Measurements from ENCODE around the gene BTN3A1. TPM values are rescaled to one million over a fixed set of nuclear protein-coding genes. Genes with fewer than 3 reads are reported as not detected.
"Not testable (repeated sequence)": the region's sequence is repeated elsewhere in the genome, so short reads cannot be mapped to it uniquely, and the experiment has no call there.

BTN3A1 gene
- polyA plus RNA-seq, 1 experiment = 18.4 TPM

DNA sequence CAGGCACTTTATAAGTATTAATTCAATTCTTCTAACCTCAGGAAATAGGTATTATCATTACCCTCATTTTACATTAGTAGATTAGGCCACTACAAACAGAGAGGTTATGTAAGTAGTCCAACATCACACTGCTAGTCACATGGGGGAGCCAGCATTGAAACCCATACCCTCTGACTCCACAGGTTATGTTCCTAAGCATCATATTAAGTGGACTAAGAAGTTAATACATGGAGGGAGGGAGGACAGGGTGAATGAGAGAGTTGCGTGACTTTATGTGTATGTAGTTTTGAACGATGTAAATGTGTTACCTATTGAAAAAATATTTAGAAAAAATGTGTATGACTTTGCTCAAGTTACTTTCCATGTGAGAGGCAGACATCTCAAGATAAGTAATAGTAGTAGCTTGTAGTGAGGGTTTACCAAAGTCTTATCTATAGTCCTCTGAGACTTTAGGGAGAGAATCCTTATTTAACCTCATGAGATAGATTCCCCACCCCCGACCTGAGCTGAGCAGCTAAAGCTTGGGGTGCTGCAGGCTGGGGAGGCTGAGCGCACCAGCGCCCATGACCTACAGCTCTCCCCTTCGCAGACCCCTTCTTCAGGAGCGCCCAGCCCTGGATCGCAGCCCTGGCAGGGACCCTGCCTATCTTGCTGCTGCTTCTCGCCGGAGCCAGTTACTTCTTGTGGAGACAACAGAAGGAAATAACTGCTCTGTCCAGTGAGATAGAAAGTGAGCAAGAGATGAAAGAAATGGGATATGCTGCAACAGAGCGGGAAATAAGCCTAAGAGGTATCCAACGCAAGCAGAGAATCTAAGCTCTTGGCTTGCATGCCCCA, 29.5 kb upstream of the BTN3A1 start:
- no peak overlapping the region for H3K4me3 ChIP-seq (ENCODE audit: low read depth, low read length)
- CTCF ChIA-PET = no interaction called here
- H3K36me3 ChIP-seq (ENCODE audit: control insufficient read depth, insufficient read depth, low read length) = peaks cover 4% of the 10 kb centered on the region
- TF ChIP-seq, protein P1, sequence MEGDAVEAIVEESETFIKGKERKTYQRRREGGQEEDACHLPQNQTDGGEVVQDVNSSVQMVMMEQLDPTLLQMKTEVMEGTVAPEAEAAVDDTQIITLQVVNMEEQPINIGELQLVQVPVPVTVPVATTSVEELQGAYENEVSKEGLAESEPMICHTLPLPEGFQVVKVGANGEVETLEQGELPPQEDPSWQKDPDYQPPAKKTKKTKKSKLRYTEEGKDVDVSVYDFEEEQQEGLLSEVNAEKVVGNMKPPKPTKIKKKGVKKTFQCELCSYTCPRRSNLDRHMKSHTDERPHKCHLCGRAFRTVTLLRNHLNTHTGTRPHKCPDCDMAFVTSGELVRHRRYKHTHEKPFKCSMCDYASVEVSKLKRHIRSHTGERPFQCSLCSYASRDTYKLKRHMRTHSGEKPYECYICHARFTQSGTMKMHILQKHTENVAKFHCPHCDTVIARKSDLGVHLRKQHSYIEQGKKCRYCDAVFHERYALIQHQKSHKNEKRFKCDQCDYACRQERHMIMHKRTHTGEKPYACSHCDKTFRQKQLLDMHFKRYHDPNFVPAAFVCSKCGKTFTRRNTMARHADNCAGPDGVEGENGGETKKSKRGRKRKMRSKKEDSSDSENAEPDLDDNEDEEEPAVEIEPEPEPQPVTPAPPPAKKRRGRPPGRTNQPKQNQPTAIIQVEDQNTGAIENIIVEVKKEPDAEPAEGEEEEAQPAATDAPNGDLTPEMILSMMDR (IDR thresholded peaks at IDR 0.05; ENCODE audit: insufficient read depth, low read depth, low read length) = no peak
- DNase-seq (ENCODE audit: low read depth) = no peak
- POLR2A ChIA-PET = no interaction called here
- H3K27me3 ChIP-seq (ENCODE audit: control insufficient read depth, insufficient read depth, low read length) = no peaks in the 10 kb centered on the region

DNA sequence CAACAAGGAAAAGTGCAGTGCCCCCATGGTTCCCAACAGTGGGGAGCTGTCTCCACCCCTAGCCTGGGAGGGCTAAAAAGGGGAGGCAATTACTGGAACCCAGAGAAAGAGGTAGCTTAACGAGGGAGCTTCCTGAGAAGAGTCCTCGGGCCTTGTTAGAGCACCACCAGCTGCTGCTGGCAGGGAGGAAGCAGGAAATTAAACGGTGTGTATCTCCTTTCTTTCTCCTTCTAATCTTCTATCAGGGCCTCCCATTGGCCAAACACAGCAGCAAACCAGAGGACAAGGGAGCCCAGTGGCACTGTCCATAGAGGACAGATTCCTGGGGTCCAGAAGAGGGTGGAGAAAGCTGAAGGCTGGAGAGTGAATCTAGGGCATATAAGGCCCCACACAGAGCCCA, 26.8 kb upstream of the BTN3A1 start:
- H3K4me3 ChIP-seq (ENCODE audit: low read depth, low read length) = no peak overlapping the region
- TF ChIP-seq, protein P1 (IDR thresholded peaks at IDR 0.05; ENCODE audit: insufficient read depth, low read depth, low read length) = no peak
- CTCF ChIA-PET = interaction anchor here (1.5 kb wide), 1 partner anchor 13 kb away, joined by 4 read pairs; no protein-coding TSS in a partner anchor
- peaks cover 4% of the 10 kb centered on the region for H3K36me3 ChIP-seq (ENCODE audit: control insufficient read depth, insufficient read depth, low read length)
- H3K27me3 ChIP-seq (ENCODE audit: control insufficient read depth, insufficient read depth, low read length) = no peaks in the 10 kb centered on the region
- no peak for DNase-seq (ENCODE audit: low read depth)
- POLR2A ChIA-PET = no interaction called here

DNA sequence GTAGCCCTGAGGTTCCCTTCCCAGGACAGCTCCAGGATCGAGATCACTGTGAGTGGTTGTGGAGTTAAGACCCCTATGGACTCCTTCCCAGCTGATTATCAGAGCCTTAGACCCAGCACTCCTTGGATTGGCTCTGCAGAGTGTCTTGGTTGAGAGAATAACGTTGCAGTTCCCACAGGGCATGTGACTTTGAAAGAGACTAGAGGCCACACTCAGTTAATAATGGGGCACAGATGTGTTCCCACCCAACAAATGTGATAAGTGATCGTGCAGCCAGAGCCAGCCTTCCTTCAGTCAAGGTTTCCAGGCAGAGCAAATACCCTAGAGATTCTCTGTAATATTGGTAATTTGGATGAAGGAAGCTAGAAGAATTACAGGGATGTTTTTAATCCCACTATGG, 24.4 kb upstream of the BTN3A1 start:
- Histone ChIP-seq H3K36me3 (ENCODE audit: control insufficient read depth, insufficient read depth, low read length) (peaks cover 2% of the 10 kb centered on the region), H3K4me3 (ENCODE audit: low read depth, low read length) (no peak overlapping the region), H3K27me3 (ENCODE audit: control insufficient read depth, insufficient read depth, low read length) (no peaks in the 10 kb centered on the region)
- TF ChIP-seq, protein P1 (IDR thresholded peaks at IDR 0.05; ENCODE audit: insufficient read depth, low read depth, low read length) = no peak
- CTCF ChIA-PET = interaction anchor here (0.7 to 1.3 kb wide), 2 partner anchors 22 to 195 kb away, joined by 3 read pairs; no protein-coding TSS in a partner anchor
- POLR2A ChIA-PET = no interaction called here
- DNase-seq (ENCODE audit: low read depth) = no peak

DNA sequence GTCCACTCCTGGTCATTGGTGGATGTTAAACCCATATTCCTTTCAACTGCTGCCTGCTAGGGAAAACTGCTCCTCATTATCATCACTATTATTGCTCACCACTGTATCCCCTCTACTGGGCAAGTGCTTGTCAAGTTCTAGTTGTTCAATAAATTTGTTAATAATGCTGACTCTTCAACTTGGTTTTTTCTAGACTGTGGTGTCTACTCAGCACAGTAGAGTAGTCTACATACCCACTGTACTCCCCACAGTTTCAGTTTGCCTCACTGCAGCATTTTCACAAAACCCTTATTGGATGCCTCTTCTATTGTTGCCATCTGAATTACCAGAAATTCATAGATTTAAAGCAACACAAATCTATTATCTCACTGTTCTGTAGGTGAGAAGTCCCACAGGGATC, 23.9 kb upstream of the BTN3A1 start:
- H3K4me3 ChIP-seq (ENCODE audit: low read depth, low read length); H3K36me3 ChIP-seq (ENCODE audit: control insufficient read depth, insufficient read depth, low read length); POLR2A ChIA-PET; H3K27me3 ChIP-seq (ENCODE audit: control insufficient read depth, insufficient read depth, low read length); DNase-seq (ENCODE audit: low read depth): not testable (repeated sequence)
- CTCF ChIA-PET = interaction anchor here (1.3 kb wide), 1 partner anchor 22 kb away, joined by 3 read pairs; no protein-coding TSS in a partner anchor

DNA sequence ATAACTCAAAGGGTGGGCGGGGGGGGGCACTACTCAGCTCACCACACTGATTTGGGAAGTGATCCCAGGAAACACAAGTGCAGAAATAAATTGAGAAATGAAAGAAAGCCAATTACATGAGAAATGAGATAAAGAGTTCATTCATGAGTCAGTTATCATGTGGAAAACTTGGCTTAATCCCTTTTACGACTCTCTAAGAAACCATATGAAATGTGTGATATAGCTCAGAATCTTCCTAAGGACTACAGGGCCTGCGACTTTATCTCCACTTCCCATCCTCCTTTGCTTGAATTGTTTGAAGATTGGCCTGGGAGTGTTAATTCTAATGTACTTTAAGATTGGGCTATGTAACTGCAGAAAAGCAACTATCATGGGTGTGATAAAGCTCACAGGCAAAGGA, 22.8 kb upstream of the BTN3A1 start:
- ChIA-PET POLR2A (no interaction called here), CTCF (no interaction called here)
- DNase-seq (ENCODE audit: low read depth) = no peak
- TF ChIP-seq, protein P1 (IDR thresholded peaks at IDR 0.05; ENCODE audit: insufficient read depth, low read depth, low read length) = no peak
- Histone ChIP-seq H3K36me3 (ENCODE audit: control insufficient read depth, insufficient read depth, low read length) (peaks cover 2% of the 10 kb centered on the region), H3K4me3 (ENCODE audit: low read depth, low read length) (no peak overlapping the region), H3K27me3 (ENCODE audit: control insufficient read depth, insufficient read depth, low read length) (no peaks in the 10 kb centered on the region)

All from BJ (cell line).